PFSK-1 (cell line): ENCODE results near the gene NOL9.

Source experiments
- FOXP2 ChIP-seq: optimal IDR thresholded peaks from 2 replicates; pipeline ENCODE3; 2011; ENCODE audit warnings: borderline replicate concordance, control low read depth, inconsistent platforms; ENCODE audit not compliant: insufficient read depth; ENCODE audit errors: extremely low read length, extremely low read depth
- POLR2AphosphoS5 ChIP-seq: IDR thresholded peaks from 2 replicates; pipeline ENCODE4 v1.6.1; 2012; ENCODE audit warnings: low read depth, mild to moderate bottlenecking, control low read depth, low read length, moderate library complexity
- SIN3A ChIP-seq: IDR thresholded peaks from 2 replicates; pipeline ENCODE4 v1.6.1; 2012; ENCODE audit warnings: mild to moderate bottlenecking, low read length, moderate library complexity, borderline replicate concordance; ENCODE audit not compliant: insufficient read depth
- TAF1 ChIP-seq: IDR thresholded peaks from 2 replicates; pipeline ENCODE4 v1.6.1; 2012; ENCODE audit warnings: low read length, control low read depth, borderline replicate concordance; ENCODE audit not compliant: insufficient read depth
- TF ChIP-seq, protein P1 (sequence below), 2 experiments: IDR thresholded peaks; 2 replicates each; pipeline versions ENCODE4 v1.6.1 to v1.8.0; 2011 to 2012; ENCODE audit warnings: low read depth in 2 of 2, low read length in 2 of 2, control low read depth in 1 of 2, inconsistent platforms in 1 of 2, mild to moderate bottlenecking in 1 of 2, moderate library complexity in 1 of 2; ENCODE audit not compliant: insufficient read depth in 1 of 2

NOL9 gene

GRCh38 chr1:6570987-6571386, 16.7 kb upstream of the NOL9 start:
- TF ChIP-seq SIN3A (no peak), POLR2AphosphoS5 (no peak), TAF1 (no peak), FOXP2 (no peak)
- TF ChIP-seq, protein P1, sequence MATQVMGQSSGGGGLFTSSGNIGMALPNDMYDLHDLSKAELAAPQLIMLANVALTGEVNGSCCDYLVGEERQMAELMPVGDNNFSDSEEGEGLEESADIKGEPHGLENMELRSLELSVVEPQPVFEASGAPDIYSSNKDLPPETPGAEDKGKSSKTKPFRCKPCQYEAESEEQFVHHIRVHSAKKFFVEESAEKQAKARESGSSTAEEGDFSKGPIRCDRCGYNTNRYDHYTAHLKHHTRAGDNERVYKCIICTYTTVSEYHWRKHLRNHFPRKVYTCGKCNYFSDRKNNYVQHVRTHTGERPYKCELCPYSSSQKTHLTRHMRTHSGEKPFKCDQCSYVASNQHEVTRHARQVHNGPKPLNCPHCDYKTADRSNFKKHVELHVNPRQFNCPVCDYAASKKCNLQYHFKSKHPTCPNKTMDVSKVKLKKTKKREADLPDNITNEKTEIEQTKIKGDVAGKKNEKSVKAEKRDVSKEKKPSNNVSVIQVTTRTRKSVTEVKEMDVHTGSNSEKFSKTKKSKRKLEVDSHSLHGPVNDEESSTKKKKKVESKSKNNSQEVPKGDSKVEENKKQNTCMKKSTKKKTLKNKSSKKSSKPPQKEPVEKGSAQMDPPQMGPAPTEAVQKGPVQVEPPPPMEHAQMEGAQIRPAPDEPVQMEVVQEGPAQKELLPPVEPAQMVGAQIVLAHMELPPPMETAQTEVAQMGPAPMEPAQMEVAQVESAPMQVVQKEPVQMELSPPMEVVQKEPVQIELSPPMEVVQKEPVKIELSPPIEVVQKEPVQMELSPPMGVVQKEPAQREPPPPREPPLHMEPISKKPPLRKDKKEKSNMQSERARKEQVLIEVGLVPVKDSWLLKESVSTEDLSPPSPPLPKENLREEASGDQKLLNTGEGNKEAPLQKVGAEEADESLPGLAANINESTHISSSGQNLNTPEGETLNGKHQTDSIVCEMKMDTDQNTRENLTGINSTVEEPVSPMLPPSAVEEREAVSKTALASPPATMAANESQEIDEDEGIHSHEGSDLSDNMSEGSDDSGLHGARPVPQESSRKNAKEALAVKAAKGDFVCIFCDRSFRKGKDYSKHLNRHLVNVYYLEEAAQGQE (IDR thresholded peaks at IDR 0.05; ENCODE audit: insufficient read depth in 1 of 2, low read depth in 2 of 2, low read length in 2 of 2): no peak

DNA sequence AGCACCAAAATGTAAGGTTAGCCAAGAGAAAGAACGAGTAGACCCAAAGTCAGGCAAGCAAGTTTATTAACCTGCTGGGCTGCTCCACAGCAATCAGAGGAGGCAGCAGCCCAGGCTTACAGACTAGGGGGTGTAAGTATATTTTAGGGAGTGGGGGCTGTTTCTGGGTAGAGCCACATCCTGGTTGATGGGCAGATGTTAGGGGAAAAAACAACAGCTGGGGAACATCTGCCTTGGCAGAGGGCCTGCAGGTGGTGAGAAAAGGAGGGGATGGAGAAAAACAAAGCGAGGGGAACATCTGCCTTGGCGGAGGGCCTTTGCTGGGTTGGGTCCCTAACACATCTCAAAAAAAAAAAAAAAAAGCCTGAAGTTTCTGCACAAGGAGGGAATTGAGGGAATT, 15.8 kb upstream of the NOL9 start:
- TF ChIP-seq POLR2AphosphoS5 (no peak), SIN3A (no peak), TAF1 (no peak)

DNA sequence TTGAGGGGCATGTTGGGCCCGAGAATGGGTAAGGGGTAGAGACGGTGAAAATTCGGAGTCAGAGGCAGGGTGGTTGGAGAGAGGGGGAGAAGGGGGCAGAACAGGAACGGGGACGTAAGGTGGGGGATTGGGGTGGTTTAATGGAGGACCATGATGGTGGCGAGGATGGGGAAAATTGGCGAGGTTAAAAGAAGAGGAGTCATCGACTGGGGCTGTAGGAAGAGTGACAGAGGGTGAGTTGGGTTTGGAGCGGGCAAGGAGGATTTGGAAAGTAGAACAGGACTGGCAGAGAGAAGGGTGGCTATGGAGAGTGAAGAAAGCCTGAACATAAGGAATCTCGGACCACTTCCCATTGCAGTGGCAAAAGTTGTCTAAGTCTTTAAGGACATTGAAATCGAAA, 14.7 kb upstream of the NOL9 start:
- TF ChIP-seq SIN3A (no peak), TAF1 (no peak), POLR2AphosphoS5 (no peak), FOXP2 (no peak)
- TF ChIP-seq, protein P1 (IDR thresholded peaks at IDR 0.05; ENCODE audit: insufficient read depth in 1 of 2, low read depth in 2 of 2, low read length in 2 of 2): no peak

- no peak for TF ChIP-seq TAF1
Measured at GRCh38 chr1:6560267-6560666, 6.0 kb upstream of the NOL9 start.

DNA sequence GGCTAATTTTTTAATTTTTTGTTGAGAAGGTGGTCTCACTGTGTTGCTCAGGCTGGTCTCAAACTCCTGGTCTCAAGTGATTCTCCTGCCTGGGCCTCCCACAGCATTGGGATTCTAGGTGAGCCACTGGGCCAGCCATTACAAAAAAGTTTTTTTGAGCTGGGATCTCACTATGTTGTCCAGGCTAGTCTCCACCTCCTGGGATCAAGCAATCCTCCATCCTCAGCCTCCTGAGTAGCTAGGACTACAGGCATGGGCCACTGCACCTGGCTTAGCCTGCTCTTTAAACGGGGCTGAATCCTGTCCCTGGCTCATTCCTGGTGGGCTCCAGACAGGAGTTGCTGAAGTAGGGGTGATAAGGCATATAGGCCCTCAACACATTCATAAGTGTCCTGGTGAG, 3.3 kb upstream of the NOL9 start:
- TF ChIP-seq, protein P1 (IDR thresholded peaks at IDR 0.05; ENCODE audit: insufficient read depth in 1 of 2, low read depth in 2 of 2, low read length in 2 of 2): no peak
- TF ChIP-seq POLR2AphosphoS5: no peak

- TF ChIP-seq POLR2AphosphoS5: no peak
- TF ChIP-seq FOXP2: no peak
- TF ChIP-seq, protein P1 (IDR thresholded peaks at IDR 0.05; ENCODE audit: insufficient read depth in 1 of 2, low read depth in 2 of 2, low read length in 2 of 2): no peak
- TF ChIP-seq SIN3A: no peak
- TF ChIP-seq TAF1: no peak
Measured at GRCh38 chr1:6554907-6555778, 830 bp upstream of the NOL9 start, which contains the start of gene TAS1R1. TAS1R1 (plus strand) TSS chr1:6555307; CDS start chr1:6555374, 67 bp downstream.
